ENCODE data around the gene RABAC1.

Gene RABAC1

DNA sequence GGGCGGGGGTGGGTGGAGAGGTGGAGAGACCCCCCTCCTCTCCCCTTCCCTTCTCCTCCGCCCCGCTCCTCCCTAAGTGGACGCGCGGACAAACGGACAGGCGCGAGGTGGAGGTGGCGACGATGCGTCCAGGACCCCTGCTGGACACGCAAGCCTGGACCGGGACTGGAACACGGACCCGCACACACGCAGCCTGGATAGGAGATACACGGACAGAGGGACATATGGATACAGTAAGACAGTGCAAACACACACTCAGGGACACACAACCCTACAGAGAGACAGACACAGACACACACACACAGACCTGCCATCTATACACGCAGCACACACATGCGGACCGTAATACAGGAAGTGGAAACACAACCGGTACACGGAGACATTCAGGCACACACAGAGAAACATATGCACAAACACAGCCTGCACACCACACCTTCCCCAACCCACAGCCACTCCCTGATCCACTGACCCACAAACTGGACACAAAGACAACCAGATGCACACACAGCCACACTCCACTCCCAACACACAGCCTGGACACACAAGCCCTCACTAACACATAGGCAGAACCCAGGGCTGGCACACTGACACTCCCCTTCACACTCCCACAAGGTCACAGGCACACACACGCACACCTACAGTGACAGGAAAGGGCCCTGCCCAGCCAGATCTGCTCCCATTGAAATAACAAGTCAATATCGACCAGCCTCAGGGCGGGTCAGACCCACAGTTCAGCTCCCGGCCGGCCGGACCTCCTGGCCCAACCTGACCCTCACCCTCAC lies 30.2 kb downstream of the RABAC1 start:
- DNase-seq (ENCODE audit: low spot score) = no peak

- DNase-seq (ENCODE audit: low spot score) = peak; percentile 30
Measured at GRCh38 chr19:41928221-41928683, 30.9 kb downstream of the RABAC1 start, which contains the start of gene ERFL. TSS of gene ERFL (minus strand) at chr19:41928449. CDS start at chr19:41912919, 15,530 bp downstream.

DNA sequence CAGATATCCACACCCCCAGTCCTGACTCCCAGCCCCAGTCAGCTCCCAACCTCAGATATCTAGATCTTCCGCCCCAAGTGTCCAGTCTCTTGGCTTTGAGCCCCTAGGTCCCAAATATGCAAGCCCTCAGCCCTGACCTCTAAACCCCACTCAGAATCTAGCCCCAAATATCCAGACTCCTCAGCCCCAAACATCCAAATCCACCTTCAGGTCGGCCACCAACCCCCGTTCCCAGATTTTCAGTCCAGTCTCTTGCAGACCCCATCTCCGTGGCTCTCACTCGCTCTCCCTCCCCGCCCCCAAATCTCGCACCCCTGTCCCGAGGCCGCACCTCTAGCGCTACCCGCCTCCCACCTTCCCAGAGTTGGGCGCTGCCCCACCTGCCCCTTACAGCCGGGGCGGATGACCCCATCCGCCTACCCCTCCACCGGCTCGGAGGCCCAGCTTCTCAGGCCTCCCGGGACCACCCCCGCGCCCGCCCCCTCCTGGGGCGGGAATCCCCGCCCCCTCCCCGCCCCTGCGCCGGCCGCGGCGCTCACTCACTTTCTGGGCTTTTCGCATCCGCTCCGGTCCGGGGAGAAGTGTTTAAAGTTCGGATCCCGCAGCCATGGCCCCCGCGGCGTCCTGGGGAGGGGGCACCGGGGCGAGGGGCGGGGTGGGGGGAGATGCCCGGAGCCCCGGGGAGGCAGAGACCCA lies 31.5 kb downstream of the RABAC1 start:
- DNase-seq (ENCODE audit: low spot score) = no peak

GRCh38 chr19:41926763-41927496 lies 32.2 kb downstream of the RABAC1 start:
- DNase-seq (ENCODE audit: low spot score) = no peak

DNA sequence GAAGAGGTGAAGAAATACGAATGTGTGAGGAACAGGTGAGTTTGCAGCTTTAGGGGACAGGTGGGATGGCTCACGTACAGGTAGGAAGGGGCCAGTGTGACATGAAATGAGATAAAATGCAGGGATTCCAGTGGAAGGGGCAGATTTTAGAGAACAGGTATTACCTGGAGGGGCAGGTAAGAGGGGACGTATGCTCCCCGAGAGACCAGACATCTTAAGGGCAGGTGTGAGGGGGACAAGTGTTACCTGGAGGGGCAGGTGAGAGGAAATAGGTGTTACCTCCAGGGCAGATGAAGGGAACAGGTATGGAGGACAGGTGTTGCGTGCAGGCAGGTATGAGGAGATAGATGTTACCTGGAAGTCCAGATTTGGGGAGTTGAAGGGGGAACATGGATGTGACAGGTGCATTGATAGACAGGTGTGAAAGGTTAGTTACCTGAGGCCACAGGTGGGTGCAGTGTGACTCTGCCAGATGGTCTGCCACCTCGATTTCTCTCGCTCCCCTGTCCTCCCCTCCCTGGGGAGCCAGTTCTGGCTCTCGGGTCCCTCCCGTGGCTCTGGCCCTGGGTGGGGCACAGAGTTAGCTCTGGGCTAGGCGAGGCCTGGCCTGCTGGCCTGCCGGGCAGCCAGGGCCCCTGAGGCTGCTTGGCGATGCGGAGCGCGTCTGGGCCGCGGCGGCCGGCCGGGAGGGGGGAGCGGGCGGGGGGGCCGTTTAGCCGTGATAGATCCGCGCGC lies 32.9 kb downstream of the RABAC1 start:
- DNase-seq (ENCODE audit: low spot score) = no peak

GRCh38 chr19:41925208-41926003 lies 33.7 kb downstream of the RABAC1 start:
- DNase-seq (ENCODE audit: low spot score) = no peak

DNA sequence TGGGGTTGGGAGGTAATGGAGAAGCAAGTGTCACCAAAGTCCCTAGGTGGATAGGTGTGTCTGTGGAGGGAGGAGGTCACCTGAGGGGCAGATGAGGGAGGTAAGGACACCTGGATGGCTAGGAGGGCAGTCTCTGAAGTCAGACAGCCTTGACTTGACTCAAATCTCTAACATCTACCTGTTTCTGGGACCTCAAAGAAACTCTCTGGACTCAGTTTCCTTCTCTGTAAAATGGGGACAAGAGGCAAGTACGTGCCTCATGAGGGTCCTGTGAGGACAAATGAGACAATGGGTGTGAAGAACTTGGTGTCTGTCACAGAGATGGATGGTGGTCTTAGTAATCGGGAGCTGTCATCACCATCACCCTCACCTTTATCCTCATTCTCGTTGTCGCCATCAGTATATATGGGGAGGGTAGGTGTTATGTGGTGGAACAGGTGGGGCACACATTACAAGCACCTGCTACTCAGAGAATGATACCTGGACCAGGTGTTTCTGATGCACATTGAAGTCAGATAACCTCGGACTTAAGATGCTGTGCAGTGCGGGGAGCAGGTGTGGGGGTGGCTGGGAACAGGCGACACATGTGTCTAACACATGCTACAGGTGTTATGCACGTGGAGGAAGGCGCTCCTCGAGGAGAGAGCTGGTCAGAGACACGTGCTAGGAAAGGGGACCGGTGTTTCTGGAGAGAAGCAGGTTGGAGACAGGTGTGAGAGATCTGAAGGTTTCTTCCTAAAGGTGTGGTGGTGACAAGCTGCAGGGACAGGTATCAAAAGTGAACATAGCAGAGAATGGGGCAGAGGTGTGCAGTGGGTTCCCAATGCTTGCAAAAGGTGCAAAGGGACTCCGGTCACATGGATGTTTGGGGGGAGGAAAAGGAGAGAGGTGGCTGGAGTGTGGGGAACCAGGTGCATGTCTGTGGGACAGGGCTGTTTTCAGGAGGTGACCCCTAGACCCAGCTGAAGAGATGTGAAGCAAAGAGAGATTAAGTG lies 34.7 kb downstream of the RABAC1 start:
- DNase-seq (ENCODE audit: low spot score) = no peak

DNA sequence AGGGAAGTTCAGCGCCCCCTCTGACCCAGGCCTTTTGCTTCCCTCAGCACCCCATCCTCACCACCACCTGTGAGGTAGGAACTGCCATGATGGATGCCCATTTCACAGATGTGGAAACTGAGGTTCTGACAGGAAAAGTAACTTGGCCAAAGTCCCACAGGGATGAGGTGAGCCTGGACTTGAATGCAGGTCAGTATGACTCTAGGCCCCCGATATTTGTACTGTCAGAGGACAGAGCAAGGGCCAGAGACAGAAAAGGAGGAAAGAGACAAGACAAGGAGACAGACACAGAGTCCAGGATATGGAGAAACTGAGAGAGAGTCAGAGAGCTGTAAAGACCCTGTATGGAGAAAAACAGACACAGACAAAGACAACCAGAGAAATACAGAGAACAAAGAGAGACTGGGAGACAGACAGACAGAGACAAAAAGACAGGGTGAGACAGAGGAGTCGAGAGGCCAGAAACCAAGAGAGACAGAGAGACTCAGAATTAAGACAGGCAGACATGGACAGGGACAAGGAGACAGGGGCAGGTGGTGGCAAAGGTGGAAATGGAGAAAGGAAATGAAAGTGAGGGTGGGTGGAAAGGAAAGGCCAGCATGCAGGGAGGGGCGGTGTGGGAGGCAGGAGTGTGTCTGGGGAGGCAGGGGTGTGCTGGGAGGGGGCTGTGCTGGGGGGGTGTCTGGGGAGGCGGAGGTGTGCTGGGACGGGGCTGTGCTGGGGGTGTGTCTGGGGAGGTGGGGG lies 35.9 kb downstream of the RABAC1 start:
- no peak for DNase-seq (ENCODE audit: low spot score)

DNA sequence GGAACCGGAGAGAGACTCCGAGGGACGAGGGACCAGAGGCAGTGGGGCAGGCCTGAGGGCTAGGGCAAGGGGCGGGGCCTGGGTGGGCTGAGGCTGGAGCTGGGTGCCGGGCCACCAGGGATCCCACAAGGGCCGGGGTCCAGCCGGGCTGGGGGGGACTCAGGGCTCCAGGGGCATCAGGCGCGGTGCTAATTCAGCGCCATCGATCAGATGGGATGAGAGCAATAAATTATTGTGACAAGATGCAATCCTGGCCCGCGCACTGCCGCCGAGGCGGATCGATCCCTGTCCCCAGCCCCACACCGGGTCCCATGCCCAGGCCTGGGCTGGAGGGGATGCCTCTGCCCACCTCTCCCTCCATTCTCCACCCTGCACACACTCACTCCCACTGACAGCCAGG lies 36.5 kb downstream of the RABAC1 start:
- DNase-seq (ENCODE audit: low spot score) = no peak

- no peak for DNase-seq (ENCODE audit: low spot score)
Measured at GRCh38 chr19:41921577-41922576, 37.2 kb downstream of the RABAC1 start.

DNA sequence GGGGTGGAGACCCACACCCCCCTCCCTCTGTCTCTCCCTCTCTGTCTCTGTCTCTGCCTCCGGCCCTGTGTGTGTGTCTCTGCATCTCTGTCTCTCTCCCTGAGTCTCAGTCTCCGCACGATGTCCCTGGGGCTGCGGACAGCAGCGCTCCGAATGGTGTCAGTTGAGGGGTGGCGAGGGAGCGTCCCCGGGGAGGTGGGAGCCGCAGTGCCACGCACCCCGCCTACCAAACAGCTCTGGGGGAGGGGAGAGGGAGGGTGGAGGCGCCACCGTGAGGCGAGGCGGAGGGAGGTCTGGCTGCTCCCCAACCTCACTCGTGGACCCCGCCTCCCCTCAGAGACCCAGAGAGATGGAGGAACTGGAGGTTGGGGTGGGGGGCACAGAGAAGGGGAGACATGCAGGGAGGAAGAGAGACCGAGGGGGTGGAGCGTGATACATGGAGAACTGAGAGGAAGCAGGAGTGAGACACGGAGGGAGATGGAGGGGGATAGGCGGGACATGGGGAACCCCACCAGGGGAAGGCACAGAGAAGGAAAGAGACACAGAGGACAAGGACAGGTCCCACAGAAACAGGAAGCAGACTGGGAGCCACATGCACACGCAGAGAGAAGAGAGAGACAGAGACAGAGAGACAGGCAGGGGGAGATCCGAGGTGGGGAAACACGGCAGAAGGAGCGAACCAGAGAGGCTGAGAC lies 38.1 kb downstream of the RABAC1 start:
- no peak for DNase-seq (ENCODE audit: low spot score)

GRCh38 chr19:41919948-41920712 lies 39.0 kb downstream of the RABAC1 start:
- no peak for DNase-seq (ENCODE audit: low spot score)

DNA sequence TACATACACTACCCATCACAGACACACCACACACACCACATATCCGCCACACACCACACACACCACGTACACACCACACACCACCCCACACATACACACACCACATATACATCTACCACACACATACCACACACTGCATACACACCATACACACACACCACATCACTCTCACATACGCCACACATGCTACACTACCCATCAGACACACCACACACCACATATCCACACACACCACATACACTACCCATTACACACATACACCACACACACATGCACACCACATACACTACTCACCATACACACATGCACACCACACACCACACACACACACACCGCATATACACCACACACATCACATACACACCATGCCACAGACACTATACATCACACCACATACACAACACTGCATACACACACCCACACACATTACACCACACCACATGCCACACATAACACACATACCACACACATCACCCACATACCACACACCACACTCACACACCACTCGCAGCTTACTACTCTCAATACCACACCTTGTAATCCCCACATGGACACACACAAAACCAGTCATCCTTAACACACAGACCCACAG lies 40.4 kb downstream of the RABAC1 start:
- DNase-seq (ENCODE audit: low spot score) = no peak

DNA sequence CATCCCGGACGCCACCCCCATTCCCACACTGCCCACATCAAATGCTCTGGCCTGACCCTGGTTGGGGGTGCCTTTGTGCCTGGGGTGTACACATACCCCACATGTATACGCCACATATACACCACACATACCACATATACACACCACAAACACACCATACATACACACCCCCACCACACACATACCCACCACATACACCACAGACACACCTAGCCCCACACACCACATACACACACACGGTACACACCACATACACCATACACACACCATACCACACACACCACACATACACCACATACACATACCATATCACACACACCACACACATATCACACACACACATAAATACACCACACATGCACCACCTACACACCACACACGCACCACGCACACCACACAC lies 41.0 kb downstream of the RABAC1 start:
- DNase-seq (ENCODE audit: low spot score) = no peak

- DNase-seq (ENCODE audit: low spot score) = no peak
Measured at GRCh38 chr19:41917676-41918075, 41.4 kb downstream of the RABAC1 start.

DNA sequence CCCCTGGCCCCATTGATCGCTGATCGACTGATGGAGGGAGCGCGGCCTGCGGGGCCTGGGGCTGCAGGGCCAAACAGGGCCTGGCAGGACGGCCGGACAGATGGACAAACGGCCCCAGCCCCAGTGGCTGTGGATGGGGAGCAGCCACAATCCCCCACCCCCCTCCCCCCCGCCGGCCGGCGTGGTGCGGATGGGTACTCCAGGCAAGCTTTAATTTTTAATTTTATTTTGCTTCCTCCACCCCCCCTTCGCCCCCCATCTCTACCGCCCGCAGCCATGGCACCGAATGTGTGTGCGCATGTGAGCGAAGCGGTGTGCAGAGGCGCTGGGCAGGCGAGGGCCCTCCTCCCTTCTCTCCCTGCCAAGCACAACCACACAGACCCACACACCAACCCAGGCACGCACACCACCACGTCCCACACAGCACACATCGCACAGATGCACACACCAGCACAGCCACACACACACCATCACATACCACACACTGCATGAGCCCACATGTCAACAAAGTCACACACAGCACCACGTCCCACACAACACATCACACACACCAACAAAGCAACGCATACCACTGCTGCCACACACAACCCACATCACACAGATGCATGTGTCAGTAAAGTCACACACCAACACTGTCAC lies 43.2 kb downstream of the RABAC1 start:
- DNase-seq (ENCODE audit: low spot score) = no peak
